GM11168 (cell line): ENCODE results near the gene ADAT2.

Experiments used
- in situ Hi-C: fragments of 300-500 bp; cut with MboI; formaldehyde crosslinking; loops from one replicate; pipeline ENCODE4 v1.12.0; 2022; ENCODE audit warnings: low sequenced_read_pairs; ENCODE audit not compliant: unreplicated experiment

ADAT2 gene

DNA sequence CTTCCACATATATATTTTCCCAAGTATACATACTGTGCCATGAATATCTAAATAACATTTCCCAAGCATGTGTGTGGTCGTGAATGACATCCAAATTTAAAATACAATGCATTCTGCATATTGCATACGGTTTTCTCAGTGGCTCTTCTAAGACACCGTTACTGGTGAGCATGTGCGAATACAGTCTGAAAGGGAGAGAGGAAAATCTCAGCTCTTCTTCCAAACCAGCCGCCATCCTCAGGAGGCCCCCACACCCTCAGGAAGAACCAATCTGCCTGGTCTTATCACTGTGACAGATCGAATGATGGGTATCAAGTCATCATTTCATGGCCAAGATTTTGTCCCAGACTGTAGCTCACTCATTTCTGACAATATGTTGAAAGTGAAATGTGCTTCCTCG is 50.7 kb downstream of the ADAT2 start:
- in situ Hi-C loops, result no loop called here

- in situ Hi-C loops, result no loop called here
Measured at GRCh38 chr6:143399176-143399575, 51.3 kb downstream of the ADAT2 start.

DNA sequence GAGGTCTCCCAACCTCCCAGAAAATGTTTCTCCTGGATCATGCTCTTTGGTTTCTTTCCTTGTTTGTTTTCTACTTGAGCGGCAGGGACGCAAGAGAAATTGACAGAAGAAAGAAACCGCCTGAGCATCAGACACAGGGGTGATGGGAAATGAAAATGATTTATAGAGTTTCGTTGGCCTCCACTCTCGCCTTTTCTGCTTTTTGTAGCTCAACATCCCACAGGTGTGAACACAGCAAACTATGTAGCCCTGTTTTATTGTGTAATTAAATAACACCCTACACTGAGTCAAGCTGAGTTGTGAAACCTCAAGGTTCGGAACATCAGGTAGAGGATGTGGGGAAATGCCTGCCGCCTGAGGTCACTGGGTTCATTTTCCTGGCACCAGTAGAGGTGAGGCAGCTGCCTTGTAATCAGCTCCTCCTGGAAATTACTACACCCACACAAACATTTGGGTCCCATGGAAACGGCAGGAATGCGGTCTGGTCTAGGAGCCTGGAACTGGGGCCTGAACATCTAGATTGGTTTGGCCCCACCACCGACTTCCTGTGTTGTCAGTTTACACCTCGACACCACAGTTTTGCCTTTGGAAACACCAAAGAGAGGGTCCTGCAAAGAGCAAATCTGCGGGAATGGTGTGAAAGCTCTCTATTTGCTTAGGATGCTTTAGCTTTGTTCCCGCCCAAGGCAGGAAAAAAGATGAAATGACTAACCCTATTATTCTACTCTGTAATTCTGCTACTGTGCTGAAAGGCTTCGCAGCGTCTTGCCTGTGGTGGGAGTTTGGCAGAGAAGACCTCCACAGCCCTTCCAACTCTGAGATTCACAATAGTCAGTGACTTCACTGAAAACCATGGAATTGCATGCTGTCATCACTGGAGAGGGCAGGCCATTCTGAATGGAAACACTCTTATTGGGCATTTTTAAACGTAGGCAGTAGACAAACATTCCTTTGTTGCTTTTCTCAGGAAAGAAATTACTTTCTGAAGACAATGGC is 53.0 kb downstream of the ADAT2 start:
- in situ Hi-C loops, result no loop called here

DNA sequence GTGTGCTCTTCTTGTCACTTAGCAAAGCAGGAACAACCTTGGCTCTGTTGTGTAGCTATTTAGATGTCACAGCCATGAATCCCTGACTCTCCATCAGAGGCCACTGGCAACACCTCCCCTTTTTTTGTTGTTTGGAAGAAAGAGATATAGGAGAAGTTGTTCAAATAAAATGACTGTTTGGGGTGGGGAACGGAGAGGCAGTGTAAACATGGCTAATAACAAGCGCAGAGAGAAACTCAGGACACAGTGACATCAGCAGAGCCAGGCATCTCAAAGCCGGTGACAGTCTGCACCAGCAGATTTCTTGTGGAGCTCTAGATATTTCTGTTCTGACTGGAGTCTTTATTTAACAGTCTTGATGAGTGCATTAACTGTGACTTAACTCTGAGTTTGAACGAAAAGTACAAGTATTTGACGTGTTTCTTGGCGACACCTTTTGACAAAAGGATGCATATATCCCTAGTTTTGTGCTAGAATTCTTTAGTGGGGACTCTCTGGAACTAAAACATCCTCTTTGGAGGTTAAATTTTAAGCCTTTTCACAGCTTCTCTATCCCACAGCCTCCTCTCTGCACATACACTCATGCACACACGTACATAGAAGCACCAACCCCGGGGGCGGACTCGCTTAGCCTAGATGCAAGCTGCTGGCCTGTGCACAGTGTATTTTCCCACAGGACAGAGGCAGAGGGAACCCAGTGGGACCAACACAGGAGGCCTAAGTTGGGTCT is 53.8 kb downstream of the ADAT2 start:
- in situ Hi-C loops, result no loop called here

GRCh38 chr6:143395699-143396098 is 54.8 kb downstream of the ADAT2 start:
- in situ Hi-C loops, result no loop called here

DNA sequence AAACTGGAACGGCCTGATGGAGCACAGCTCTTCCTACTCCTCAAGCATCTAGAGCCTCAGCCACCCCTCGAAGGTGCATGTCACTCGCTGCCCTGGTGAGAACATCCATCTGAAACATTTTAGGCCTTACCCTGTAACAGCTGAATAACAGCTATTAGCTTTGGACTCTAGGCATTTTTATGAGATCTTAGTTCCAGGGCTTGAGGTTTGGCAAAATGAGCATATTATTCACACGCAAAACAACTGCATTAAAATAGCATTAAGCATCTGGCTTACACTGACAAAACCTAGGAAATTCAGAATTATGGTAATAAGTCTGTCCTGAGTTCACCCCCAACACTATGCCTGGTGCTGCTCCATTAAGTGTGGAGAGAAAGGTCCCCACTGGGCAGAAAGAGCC is 56.1 kb downstream of the ADAT2 start:
- in situ Hi-C loops, result no loop called here

DNA sequence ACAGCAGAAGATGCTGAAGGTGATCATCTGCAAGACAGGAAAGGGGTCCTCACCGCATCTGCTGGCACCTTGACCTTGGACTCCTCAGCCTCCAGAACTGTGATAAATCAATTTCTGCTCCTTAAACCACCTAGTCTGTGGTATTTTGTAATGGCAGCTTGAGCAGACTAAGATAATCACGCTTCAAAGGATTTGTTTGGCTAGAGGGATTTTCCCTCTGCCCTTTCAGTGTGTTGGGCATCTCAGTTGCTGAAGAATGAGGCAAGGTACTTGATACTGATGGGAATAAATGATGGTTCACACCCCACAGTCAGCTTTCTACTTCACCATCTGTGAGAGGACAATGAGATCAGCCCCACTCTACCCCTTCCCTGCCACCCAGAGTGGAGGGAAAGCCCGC is 60.2 kb downstream of the ADAT2 start:
- in situ Hi-C loops, result no loop called here

- in situ Hi-C loops, result no loop called here
Measured at GRCh38 chr6:143385636-143386035, 64.9 kb downstream of the ADAT2 start.

DNA sequence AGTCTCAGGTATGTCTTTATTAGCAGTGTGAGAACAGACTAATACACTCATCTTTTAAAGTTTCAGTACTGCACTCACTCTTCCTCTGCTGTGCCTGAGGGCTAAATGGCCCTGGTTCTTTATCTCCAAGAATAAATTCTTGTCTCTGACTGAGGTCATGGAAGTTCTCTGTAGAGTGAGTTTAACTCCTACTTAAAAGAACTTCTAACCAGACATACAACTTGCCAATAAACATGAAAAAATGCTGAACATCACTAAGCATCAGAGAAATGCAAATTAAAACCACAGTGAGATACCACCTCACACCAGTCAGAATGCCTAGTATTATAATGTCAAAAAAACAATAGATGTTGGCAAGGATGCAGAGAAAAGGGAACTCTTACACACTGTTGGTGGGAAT is 73.6 kb downstream of the ADAT2 start:
- in situ Hi-C loops, result no loop called here

GRCh38 chr6:143376375-143376774 is 74.1 kb downstream of the ADAT2 start:
- in situ Hi-C loops, result no loop called here

GRCh38 chr6:143375022-143375585 is 75.4 kb downstream of the ADAT2 start:
- in situ Hi-C loops, result no loop called here

DNA sequence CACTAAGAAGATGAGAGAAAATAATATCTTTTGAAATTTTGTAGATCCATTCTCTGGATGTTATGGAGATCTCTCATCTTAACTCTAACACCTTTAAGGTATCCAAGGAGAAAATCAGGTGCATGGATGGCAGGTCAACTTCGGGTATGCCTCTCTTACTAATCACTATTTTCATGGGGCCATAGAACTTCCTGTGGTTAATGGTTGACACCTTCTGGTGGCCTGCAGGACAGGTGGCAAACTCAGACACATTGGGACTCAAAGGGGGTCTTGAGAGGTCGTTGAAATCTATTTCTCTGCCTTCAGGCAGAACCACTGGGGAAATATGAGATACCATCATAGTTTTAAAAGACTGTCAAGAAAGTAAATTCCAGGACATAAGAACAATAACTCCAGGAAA is 76.5 kb downstream of the ADAT2 start:
- in situ Hi-C loops, result no loop called here
